Eye (tissue), 1 donor: ENCODE results near the gene KLHL35.
"Not testable (repeated sequence)": the region's sequence is repeated elsewhere in the genome, so short reads cannot be mapped to it uniquely, and the experiment has no call there.

Experiments
- DNase-seq: peaks from one replicate; pipeline ENCODE4 v3.0.0-alpha.2; 2015

KLHL35 gene

GRCh38 chr11:75423721-75424120, 9.3 kb downstream of the KLHL35 start:
- no peak for DNase-seq

- no peak for DNase-seq
Observed at GRCh38 chr11:75422248-75423231, 10.5 kb downstream of the KLHL35 start.

- DNase-seq: no peak
Observed at GRCh38 chr11:75421902-75422247, 11.1 kb downstream of the KLHL35 start.

GRCh38 chr11:75421035-75421602, 11.9 kb downstream of the KLHL35 start:
- DNase-seq: peak; percentile 79

GRCh38 chr11:75420224-75421034, 12.6 kb downstream of the KLHL35 start:
- DNase-seq: peak; percentile 43

- DNase-seq: no peak
Observed at GRCh38 chr11:75413864-75414263, 19.1 kb downstream of the KLHL35 start.

- DNase-seq: not testable (repeated sequence)
Observed at GRCh38 chr11:75413146-75413545, 19.9 kb downstream of the KLHL35 start.

GRCh38 chr11:75409971-75410370, 23.0 kb downstream of the KLHL35 start:
- DNase-seq: not testable (repeated sequence)

GRCh38 chr11:75408957-75409219, 24.1 kb downstream of the KLHL35 start:
- DNase-seq: no peak

GRCh38 chr11:75406338-75406777, 26.6 kb downstream of the KLHL35 start:
- DNase-seq: peak; percentile 44

- no peak for DNase-seq
Observed at GRCh38 chr11:75403983-75404658, 28.9 kb downstream of the KLHL35 start.

GRCh38 chr11:75403037-75403436, 30.0 kb downstream of the KLHL35 start:
- no peak for DNase-seq

- DNase-seq: no peak
Observed at GRCh38 chr11:75402002-75402773, 30.8 kb downstream of the KLHL35 start.

- peak; percentile 69 for DNase-seq
Observed at GRCh38 chr11:75400146-75400865, 32.7 kb downstream of the KLHL35 start.

GRCh38 chr11:75399344-75400145, 33.5 kb downstream of the KLHL35 start, which contains the start of gene RPS3:
Gene RPS3, plus strand, starts transcription at chr11:75399518. Its CDS starts 30 bp downstream, at chr11:75399548.
- peak; percentile 98 for DNase-seq

- DNase-seq: no peak
Observed at GRCh38 chr11:75398906-75399305, 34.1 kb downstream of the KLHL35 start.

- DNase-seq: no peak
Observed at GRCh38 chr11:75394085-75394840, 38.7 kb downstream of the KLHL35 start.

GRCh38 chr11:75389925-75390324, 43.1 kb downstream of the KLHL35 start:
- DNase-seq: no peak

- no peak for DNase-seq
Observed at GRCh38 chr11:75389276-75389605, 43.8 kb downstream of the KLHL35 start.
